Body of pancreas (tissue), 4 donors: Measurements from ENCODE around the gene SYNPO2.

Source experiments
- POLR2A ChIP-seq, 3 donors: fragments of 450-650 bp; IDR thresholded peaks; one replicate each; pipeline ENCODE4 v1.6.1; 2016; ENCODE audit warnings: antibody characterized with exemption in 3 of 3, mild to moderate bottlenecking in 2 of 3
- TF ChIP-seq, protein P1 (sequence below), 7 experiments: fragments of 450-650 bp in 4 of 7; fragments of 200-600 bp in 3 of 7; sonication (generic) in 3 of 7; IDR thresholded peaks; one replicate each; pipeline ENCODE4 v1.5.1; 2016 to 2019; ENCODE audit warnings: antibody characterized with exemption in 7 of 7

DNA sequence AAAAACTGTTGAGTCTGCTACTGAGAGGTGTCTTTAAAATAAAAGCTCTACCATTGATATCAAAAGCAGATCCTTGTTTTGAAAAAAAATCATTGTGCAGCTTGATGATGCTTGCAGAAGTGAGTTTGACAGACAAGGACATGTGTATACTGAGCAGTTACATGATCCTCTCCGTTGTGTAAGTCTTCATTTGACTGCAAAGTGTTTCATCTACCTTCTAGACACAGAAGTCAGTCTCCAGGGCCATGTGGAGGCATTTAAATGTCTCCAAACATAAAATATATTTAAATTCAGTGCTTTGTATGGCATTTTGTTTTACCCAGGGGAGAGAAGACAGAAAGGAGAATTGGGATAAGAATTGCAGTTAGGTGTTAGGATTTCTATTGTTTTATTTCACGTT is 139.2 kb downstream of the SYNPO2 start:
- TF ChIP-seq, protein P1, sequence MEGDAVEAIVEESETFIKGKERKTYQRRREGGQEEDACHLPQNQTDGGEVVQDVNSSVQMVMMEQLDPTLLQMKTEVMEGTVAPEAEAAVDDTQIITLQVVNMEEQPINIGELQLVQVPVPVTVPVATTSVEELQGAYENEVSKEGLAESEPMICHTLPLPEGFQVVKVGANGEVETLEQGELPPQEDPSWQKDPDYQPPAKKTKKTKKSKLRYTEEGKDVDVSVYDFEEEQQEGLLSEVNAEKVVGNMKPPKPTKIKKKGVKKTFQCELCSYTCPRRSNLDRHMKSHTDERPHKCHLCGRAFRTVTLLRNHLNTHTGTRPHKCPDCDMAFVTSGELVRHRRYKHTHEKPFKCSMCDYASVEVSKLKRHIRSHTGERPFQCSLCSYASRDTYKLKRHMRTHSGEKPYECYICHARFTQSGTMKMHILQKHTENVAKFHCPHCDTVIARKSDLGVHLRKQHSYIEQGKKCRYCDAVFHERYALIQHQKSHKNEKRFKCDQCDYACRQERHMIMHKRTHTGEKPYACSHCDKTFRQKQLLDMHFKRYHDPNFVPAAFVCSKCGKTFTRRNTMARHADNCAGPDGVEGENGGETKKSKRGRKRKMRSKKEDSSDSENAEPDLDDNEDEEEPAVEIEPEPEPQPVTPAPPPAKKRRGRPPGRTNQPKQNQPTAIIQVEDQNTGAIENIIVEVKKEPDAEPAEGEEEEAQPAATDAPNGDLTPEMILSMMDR (IDR thresholded peaks at IDR 0.05): no peak
- TF ChIP-seq POLR2A (IDR thresholded peaks at IDR 0.05): no peak
